GM19240 (cell line): ENCODE data around the gene THG1L.
"Not testable (repeated sequence)": the region's sequence is repeated elsewhere in the genome, so short reads cannot be mapped to it uniquely, and the experiment has no call there.

Experiments
- DNase-seq: peaks from one replicate; pipeline ENCODE4 v3.0.0; 2011; ENCODE audit warnings: low spot score; ENCODE audit not compliant: insufficient read length

THG1L gene

DNA sequence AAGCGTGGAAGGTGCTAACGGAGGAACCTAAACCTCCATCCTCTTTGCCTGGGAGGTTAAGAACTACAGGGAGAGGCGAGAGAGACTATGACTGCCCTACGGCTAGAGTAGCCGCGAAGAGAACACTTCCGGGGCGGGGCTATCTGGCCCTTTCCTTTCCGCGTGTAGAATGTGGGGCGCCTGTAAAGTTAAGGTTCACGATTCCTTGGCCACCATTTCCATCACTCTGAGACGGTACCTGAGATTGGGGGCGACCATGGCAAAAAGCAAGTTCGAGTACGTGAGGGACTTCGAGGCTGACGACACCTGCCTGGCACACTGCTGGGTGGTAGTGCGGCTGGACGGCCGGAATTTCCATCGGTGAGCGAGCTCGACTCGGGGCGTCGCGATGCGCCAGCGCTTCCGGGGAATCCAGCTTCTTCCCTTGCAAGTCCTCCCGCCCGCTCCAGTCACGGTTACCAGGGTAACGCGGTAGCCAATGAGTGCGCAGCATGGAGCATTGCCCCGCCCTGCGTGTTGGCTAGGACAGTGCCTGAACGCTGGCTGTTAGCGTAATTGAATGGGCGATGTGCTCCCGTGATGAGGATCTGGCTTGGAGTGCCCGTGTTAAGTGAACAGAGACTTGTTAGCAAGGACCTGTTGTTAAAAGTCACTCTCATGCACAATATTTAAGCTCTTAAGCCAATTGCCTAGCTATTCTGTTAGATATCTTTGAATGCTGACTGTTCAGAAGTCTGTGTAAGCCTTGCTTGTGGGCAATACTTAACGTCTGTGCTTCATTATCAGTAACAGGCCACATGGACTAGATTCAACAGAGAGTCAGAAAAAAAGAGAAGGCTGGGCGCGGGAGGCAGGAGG is at the start of gene THG1L:
Gene THG1L, plus strand, starts transcription at position 149 of the 858 bp plus-strand sequence. Its CDS starts 21 bp downstream, at position 170.
- DNase-seq: peak; percentile 88

DNA sequence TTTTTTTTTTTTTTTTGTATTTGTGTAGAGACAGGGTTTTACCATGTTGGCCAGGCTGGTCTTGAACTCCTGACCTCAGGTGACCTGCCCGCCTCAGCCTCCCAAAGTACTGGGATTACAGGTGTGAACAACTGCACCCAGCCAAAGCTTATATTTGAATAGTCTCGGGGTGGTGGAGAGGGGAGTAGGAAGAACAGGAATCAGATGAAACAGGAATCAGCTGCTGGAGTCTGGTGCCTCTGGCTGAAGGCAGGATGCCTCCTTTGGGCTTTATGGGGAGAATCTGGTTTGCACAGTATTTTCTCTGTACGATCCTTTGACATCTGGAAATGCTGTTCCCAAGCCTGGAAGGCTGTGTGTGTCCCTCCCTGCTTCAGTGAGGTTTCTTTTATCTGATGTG is 49.0 kb upstream of the THG1L start:
- no peak for DNase-seq

DNA sequence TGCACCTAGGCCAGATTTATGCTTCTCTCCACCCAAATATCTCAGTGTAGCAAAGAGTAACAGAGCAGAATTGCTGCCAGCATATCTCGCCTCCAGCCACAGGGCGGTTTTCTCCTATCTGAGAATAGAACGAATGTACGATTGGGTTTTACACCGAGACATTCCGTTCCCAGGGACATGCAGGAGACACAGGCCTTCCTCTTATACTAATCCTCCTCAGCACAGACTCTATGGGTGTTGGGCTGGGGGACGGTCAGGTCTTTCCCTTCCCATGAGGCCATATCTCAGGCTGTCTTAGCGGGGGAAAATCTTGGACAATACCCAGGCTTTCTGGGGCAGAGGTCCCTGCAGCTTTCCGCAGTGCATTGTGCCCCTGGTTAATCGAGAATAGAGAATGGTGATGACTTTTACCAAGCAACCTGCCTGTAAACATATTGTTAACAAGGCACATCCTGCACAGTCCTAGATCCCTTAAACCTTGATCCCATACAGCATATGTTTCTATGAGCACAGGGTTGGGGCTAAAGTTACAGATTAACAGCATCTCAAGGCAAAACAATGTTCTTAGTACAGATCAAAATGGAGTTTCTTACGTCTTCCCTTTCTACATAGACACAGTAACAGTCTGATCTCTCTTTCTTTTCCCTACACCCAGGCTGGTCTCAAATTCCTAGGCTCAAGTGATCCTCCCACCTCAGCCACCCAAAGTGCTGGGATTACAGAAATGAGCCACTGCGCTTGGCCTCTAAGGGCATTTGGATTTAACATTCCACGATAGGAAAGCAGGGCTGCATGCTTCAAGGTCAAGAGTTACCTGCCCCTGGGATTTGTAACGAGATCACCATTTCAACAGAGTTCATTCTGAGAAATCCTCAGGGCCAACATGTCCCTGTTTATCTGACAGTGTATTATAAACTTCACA is 44.7 kb upstream of the THG1L start:
- not testable (repeated sequence) for DNase-seq

DNA sequence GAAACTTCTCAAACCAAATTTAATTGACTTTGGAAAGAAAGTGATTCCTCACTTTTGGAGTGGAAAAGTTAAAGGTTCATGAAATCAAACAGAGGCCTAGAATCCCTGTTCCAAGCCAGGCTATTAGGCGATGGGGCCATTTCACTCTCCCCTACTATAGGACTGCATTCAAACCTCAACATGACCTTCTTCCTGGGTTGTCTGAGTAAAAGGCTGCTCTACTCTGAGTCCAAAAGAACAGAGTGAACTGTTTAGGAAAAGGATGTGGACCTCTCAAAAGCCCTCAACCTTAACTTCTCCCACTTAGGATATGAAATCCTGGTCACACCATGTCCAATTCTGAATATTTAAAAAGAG is 44.0 kb upstream of the THG1L start:
- no peak for DNase-seq

DNA sequence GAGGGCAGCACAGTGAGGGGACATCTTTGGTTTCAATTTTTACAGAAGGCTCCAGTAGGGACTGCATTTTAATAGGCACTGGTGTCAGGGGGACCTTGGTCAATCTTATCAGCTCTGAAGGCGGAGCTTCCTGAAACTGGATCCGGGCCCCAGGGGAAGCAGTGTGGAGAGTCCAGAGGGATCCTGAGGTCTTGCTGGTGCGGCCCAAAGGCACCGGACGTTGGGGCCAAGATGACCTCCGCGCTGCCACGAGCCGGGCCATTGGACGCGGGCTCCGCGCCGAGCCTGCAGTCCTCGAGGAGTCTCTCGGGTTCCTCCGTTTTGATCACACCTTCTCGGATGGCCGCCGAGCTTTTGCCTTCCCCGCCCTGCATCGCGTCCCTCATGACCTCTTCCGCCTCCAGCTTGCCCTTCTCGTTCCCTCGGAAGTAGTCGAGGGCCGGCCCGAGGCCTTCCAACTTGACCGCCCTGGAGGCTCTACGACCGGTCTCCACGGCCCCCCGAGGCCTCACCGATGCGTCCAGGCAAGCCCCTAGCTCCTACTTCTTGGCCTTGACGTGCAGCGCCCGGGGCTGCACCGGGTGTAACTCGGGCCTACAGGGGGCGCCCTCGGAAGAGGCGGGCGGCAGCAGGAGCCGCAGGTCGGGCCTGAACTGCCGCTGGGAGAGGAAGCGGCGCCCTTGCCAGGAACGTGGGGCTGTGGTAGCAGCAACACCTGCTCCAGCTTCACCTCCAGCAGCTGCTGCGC is 41.1 kb upstream of the THG1L start:
- no peak for DNase-seq

DNA sequence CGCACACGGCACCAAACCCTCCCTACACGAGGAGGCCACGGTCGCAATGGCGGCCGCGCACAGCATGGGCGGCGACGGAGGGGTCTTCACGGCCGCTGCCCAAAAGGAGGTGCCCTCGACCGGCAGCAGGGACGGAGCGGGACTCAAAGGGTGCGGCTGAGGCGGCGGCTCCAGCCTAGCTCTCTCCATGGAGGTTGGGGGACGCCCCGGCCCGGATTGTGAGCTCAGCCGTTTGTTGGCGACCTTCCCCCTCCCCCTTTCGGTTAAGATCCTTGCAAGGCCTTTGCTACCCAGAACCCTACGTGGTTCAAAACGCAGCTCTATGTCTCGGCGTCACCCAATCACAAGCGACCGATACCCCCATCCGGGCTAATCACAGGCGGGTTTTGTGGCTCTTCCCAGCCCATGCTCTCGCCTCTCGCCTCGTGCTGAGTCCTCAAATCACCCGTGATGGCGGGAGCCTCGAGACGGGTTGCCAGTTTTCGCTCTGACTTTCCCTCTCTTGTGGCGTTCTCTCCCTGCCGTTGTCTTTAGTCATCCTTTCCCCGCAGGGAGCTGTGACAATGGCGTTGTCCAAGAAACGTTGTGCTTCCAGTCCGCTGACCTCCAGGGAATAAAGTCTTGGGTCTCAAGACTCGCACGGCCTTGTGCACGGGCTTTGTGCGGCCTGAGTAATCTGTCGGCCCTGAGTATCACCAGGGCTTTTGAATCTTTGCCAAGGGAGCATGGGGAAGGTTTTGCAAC is 40.4 kb upstream of the THG1L start:
- no peak for DNase-seq

DNA sequence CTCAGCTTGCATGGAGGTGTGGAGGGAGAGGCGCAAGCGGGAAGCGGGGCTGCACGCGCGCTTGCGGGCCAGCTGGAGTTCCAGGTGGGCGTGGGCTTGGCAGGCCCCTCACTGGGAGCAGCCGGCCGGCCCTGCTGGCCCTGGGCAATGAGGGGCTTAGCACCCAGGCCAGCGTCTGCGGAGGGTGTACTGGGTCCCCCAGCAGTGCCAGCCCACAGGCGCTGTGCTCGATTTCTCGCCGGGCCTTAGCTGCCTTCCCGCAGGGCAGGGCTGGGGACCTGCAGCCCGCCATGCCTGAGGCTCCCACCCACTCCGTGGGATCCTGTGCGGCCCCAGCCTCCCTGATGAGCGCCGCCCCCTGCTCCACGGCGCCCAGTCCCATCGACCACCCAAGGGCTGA is 37.4 kb upstream of the THG1L start:
- DNase-seq: not testable (repeated sequence)

DNA sequence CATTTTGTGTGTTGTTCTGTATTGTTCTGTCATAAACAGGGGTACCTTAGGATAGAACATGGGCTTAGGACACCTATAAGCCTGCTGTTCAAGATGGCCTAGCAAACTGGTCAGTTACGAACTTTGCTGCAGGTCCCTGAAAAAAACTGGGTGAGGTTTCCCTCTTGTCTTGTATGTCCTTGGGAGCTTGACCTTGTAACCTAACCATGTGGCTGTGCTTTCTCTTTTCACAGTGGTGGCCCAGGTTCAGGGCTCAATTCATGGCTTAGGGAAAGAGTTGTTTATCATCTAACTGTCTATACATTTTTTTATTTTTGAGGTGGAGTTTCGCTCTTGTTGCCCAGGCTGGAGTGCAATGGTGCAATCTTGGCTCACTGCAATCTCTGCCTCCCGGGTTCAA is 35.1 kb upstream of the THG1L start:
- DNase-seq: not testable (repeated sequence)

DNA sequence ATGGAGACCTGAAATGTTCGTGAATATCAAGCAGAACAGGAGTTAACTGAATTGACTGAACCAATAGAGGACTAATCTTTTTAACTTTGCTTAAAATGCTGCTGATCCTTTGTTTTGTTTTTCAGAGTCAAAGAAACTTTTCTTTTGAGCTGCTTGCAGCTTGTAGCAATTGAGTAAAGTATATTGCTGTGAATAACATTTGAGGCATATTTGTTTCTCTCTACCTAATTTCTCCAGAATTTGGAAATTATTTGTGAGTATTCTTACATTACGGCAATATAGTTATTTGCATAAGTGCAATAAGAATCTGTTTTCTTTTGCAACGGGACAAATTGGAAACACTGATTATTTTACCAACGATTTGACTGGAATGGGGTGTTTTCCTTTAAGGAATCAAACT is 32.5 kb upstream of the THG1L start:
- not testable (repeated sequence) for DNase-seq

DNA sequence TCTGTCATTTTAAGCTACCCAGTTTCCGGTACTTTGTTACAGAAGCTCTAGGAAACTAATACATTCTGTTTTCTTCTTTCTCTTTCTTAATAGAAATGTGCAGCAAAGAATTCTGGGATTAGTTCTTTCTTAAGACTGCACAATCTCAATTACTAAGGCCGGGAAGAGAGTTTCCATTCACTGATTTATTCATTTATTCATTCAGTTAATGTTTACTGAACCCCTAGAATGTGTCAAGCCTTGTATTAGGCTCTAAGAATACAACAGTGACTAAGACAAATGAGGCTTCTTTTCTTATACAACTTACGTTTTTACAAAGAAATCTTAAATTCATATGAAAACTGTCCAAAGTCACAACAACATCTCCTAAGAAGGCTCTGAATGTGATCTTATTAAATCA is 27.5 kb upstream of the THG1L start:
- DNase-seq: no peak

DNA sequence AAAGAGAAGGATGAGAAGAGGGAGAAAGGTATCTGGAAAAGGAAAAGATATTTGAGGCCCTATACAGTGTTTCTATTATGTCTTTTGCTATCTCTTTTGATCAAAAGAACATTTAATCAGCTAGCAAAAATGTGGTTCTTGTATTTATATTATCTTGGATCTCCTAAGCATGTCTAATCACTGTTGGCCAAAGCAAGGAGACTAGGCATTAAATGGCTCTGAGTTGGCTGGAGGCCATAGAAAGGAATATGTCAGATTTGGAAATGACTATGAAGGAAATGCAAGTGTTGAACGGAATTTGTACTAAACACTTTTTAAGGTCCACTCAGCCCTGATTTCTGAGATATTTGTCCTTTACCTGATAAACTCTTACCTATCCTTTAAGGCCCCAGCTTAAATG is 22.4 kb upstream of the THG1L start:
- no peak for DNase-seq

DNA sequence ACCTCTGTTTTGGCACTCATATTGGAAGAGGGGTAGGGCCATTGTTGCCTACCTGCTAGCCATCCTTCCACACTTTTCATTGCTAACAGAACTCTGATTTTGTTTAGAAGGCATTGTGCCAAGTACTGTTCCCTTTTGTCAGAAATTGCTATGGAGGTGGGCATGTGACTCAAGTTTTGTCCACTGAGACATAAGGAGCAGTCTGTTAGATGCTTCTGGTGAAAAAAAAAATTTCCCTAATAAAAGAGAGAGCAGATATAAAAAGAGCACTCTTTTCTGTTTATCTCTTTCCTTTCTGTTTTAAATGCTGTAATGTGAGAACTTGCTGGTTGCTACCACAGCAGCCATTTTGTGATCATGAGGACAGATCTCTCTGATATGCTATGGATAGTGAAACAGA is 21.9 kb upstream of the THG1L start:
- DNase-seq: no peak

DNA sequence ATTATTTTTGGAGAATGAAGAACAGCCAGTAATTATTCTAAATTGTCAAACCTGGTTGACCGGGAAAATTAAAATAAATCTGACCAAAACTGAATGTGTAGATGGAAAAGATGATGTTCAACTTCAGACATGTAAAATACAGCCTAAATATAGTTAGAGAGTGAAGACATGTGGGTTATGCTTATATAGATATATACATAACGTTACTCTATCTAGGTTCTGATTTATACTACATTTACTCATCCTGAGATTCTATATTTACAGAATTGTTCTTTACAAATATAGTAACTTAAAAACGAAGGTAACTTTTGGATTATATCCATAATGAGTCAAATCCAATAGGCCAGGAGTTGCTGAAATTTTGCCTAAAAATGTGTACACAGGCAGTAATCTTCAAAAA is 20.8 kb upstream of the THG1L start:
- no peak for DNase-seq

DNA sequence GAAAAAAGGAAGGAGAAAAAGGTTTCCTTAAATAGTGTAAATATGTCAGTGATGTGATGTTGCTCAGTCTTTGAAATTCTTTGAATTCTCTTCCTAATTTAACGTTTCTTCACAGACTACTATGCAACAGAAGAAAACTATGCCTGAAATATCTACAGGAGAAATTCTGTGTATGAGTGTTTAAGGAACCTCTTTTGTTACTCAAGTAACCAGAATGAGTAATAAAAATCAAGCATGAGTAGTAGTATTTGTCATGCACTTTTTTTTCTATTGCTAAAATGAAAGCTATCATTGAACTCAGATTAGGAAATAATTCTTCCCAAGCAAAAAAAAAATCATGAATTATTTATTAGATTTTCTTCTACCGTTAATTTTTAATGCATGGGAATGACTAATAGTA is 20.3 kb upstream of the THG1L start:
- no peak for DNase-seq

DNA sequence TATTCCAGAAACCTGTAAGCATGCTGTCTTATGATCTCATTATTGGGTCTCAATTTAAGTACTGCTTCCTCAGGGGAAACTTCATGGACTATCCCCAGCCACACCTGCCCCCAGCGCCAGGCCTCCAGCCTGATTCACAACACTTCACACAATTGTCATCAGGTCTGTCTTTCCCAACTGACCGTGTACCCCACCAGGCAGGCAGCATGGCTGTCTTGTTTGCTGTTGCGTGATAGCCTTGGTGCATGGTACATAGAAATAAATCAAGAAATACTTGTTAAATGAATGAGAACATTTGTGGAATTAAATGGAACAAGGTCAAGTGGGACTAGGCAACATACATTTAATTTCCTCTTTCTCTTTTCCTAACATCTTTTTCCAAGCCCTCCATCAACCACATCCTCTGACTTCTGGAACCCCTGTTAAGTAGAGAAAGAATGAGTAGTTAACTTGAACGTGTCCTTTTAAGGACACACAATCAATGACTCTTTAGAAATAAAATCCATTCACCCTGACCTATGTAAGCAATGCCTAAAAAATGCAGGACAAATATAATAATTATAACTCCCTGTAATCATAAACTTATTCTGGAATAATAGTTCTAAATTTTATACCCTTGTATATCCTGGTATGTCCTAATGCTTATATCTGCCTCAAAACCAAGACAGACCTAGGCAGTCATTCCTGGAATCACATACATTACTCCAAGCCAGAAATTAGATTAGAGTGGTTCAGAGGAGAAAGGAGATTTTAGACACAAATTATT is 17.2 kb upstream of the THG1L start:
- no peak for DNase-seq

DNA sequence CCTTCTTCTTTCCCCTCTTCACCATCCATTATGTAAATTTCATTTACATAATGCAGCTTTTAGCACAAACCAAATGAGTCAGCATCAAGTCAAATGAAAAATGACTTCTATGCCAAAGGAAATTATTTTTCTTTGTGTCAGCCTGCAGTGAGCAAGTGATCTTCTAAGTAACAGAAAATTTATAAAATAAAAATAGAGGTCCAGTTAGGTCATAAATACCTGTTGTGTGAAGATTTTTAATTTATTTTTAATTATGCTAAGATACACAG is 16.7 kb upstream of the THG1L start:
- no peak for DNase-seq

DNA sequence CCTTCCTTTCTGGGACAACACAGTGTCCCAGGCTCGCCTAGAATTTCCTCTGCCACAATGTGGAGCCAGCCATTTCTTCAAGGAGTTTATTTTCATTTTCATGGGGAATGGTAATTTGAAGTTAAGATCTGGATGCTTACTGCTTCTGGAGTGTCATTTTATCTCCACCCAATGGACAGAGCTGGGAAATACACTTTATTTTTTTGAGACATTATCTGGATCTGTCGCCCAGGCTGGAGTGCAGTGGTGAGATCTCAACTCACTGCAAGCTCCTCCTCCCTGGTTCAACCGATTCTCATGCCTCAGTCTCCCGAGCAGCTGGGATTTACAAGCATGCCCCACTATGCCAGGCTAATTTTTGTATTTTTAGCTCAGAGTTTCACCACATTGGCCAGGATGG is 12.7 kb upstream of the THG1L start:
- no peak for DNase-seq

DNA sequence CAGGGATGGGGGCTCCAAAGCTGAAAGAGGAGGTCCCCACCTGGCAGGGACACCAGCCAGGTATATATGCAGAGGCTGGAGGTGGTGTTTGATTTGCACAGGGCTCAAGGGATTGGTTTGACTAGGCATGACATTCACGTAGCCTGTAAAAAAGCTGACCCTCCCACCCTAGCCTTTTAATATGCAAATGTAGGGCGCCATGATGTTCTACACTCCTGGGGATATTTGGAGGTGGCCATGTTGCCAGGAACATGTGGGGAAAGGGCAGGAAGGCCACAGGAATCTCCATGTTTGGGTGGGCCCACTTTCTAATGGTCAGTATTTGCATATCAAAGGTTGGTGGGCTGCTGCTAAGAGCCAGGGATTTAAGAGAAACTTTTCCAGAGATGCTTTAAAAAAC is 12.0 kb upstream of the THG1L start:
- no peak for DNase-seq

DNA sequence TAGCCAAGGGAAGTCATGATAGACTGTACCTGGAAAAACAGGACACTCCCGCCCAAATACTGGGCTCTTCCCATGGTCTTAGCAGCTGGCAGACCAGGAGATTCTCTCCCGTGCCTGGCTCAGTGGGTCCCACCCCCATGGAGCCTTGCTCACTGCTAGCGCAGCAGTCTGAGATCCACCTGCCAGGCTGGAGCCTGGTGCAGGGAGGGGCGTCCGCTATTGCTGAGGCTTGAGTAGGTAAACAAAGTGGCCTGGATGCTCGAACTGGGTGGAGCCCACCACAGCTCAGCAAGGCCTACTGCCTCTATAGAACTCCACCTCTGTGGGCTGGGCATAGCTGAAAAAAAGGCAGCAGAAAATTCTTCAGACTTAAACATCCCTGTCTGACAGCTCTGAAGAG is 10.1 kb upstream of the THG1L start:
- DNase-seq: no peak

DNA sequence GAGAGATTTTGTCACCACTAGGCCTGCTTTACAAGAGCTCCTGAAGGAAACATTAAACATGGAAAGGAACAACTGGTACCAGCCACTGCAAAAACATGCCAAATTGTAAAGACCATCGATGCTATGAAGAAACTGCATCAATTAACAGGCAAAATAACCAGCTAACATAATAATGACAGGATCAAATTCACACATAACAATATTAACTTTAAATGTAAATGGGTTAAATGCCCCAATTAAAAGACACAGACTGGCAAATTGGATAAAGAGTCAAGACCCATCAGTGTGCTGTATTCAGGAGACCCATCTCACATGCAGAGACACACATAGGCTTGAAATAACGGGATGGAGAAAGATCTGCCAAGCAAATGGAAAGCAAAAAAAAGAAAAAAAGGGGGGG is 8.3 kb upstream of the THG1L start:
- not testable (repeated sequence) for DNase-seq

DNA sequence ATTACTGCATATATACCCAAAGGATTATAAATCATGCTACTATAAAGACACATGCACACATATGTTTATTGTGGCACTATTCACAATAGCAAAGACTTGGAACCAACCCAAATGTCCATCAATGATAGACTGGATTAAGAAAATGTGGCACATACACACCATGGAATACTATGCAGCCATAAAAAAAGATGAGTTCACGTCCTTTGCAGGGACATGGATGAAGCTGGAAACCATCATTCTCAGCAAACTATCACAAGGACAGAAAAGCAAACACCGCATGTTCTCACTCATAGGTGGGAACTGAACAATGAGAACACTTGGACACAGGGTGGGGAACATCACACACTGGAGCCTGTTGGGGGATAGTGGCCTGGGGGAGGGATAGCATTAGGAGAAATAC is 4.6 kb upstream of the THG1L start:
- DNase-seq: not testable (repeated sequence)
